Stimulated activated naive CD4-positive, alpha-beta T cell treated with Interleukin-2 at 50 U/mL for 16 hours (primary cell): Measurements from ENCODE around the gene DUSP2.

ENCODE experiments used
- DNase-seq: peaks from one replicate; lab custom pipeline; 2025; lab: John Stamatoyannopoulos, UW

The DUSP2 gene

GRCh38 chr2:96145036-96145847 lies at the start of gene DUSP2:
DUSP2 (minus strand) TSS chr2:96145440; CDS start chr2:96145354, 86 bp downstream.
- peak; percentile 93 for DNase-seq

GRCh38 chr2:96191937-96192670 lies 46.9 kb upstream of the DUSP2 start:
- DNase-seq, result no peak

GRCh38 chr2:96188821-96189526 lies 43.7 kb upstream of the DUSP2 start:
- no peak for DNase-seq

GRCh38 chr2:96186562-96186961 lies 41.3 kb upstream of the DUSP2 start:
- DNase-seq, result no peak

GRCh38 chr2:96185516-96185915 lies 40.3 kb upstream of the DUSP2 start:
- no peak for DNase-seq

- DNase-seq, result no peak
Observed at GRCh38 chr2:96184989-96185388, 39.7 kb upstream of the DUSP2 start.

- DNase-seq, result no peak
Observed at GRCh38 chr2:96184188-96184587, 38.9 kb upstream of the DUSP2 start.

GRCh38 chr2:96181529-96181928 lies 36.3 kb upstream of the DUSP2 start:
- DNase-seq, result no peak

GRCh38 chr2:96180521-96180920 lies 35.3 kb upstream of the DUSP2 start:
- DNase-seq, result no peak

GRCh38 chr2:96180002-96180401 lies 34.8 kb upstream of the DUSP2 start:
- DNase-seq, result no peak

- no peak for DNase-seq
Observed at GRCh38 chr2:96176661-96177060, 31.4 kb upstream of the DUSP2 start.

- no peak for DNase-seq
Observed at GRCh38 chr2:96175951-96176350, 30.7 kb upstream of the DUSP2 start.

- DNase-seq, result peak; percentile 80
Observed at GRCh38 chr2:96174251-96175144, 29.3 kb upstream of the DUSP2 start.

- DNase-seq, result no peak
Observed at GRCh38 chr2:96171831-96172230, 26.6 kb upstream of the DUSP2 start.

GRCh38 chr2:96170626-96171025 lies 25.4 kb upstream of the DUSP2 start:
- no peak for DNase-seq

GRCh38 chr2:96169868-96170507 lies 24.7 kb upstream of the DUSP2 start:
- DNase-seq, result no peak

- DNase-seq, result no peak
Observed at GRCh38 chr2:96167407-96168013, 22.3 kb upstream of the DUSP2 start.

- DNase-seq, result peak; percentile 55
Observed at GRCh38 chr2:96164459-96165184, 19.4 kb upstream of the DUSP2 start.

GRCh38 chr2:96163768-96164429 lies 18.7 kb upstream of the DUSP2 start:
- peak; percentile 80 for DNase-seq

GRCh38 chr2:96163415-96163767 lies 18.2 kb upstream of the DUSP2 start:
- DNase-seq, result no peak
